Ecto neural progenitor cell (in vitro differentiated cells): ENCODE results near the gene NANOS3.
"Not testable (repeated sequence)": the region's sequence is repeated elsewhere in the genome, so short reads cannot be mapped to it uniquely, and the experiment has no call there.

Experiments used
- DNase-seq: peaks from one replicate; pipeline ENCODE4 v3.0.0-alpha.2; 2018; ENCODE audit warnings: low spot score

The NANOS3 gene

DNA sequence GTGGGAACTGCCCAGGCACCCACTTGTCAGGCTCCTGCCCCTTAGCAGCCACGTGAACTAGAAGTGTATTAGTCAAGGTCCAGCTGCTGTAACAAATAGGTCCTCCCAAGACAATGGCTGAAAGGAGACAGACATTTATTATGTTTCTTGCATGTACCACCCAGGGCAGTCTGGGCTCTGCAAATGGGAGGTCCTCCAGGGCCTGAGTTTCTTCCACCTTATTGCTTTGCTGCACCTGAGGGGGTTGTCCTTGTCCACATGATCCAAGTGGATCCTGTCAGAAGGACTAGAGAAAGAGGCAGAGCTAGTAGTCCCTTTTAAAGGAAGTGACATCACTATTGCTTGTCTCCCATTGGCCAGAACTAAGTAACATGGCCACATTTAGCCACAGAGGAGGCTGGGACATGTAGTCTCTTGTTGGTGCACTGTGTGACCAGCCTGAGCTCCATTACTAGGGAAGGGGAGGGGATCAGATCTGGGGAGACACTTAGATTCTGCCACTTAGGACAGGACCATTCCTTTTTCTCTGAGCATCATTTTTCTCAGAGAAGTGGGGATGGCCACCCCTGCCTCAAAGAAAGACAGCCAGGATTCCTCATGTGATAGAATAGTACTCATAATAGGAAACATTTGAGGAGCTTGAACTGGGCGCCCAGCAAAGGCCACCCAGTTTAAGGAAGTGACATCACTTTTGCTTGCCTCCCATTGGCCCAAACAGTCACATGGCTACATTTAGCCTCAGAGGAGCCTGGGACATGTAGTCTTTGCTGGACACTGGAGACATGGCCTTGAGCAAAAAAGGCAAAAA is 44.2 kb downstream of the NANOS3 start:
- DNase-seq, result no peak

DNA sequence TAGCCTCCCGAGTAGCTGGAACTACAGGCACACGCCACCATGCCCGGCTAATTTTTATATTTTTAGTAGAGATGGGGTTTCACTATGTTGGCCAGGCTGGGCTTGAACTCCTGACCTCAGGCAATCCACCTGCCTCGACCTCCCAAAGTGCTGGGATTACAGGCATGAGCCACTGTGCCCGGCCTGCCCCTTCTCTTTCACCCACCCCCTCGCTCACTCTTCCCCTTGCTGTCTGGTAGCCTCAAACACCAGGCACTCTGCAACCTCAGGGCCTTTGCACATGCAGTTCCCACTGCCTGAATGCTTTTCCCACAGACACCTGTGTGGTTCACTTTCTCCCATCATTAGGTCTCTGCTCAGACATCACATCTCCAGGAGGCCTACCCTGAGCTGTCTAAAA is 45.2 kb downstream of the NANOS3 start:
- DNase-seq, result not testable (repeated sequence)

DNA sequence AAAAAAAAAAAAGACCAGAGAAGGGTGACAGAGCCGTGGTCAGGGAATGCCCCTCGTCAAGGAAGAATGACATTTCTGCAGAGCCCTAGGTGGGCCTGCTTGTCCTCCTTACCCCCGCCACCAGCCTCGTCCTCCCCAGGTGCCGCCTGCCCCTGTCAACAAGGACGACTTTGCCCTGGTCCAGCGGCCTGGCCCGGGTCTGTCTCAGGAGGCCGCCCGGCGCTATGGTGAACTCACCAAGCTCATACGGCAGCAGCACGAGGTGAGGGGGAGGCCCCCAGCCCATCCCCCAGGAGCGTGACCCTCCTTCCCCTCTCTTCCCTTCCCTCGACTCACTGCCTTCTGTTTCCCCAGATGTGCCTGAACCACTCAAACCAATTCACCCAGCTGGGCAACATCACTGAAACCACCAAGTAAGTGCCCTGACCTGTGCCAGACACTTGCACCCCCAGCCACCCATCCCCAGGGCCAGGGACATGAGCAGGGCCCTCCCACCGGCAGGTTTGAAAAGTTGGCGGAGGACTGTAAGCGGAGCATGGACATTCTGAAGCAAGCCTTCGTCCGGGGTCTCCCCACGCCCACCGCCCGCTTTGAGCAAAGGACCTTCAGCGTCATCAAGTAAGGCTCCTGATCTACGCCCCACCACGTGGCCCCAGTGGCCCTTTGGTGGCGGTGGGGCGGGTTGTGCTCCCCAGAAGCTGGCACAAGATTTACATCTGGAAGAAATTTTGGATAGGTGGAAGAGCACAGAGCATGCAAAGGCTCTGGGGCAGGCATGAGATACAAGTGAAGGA is 46.5 kb downstream of the NANOS3 start:
- DNase-seq, result no peak

DNA sequence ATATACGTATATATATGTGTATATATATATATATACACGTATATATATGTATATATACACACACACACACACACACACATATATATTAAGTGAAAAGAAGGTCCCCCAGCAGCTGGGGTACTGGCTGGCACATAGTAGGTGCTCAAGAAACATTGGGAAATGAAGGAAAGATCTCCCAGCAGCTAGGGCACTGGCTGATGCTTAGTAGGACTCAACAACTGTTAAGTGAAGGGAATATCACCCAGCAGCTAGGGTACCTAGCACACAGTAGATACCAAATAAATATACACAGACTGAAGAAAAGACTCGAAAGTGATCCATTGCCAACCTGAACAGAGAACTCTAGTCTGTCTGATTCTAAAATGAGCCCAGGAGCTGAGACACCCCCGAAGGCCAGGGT is 49.1 kb downstream of the NANOS3 start:
- no peak for DNase-seq

DNA sequence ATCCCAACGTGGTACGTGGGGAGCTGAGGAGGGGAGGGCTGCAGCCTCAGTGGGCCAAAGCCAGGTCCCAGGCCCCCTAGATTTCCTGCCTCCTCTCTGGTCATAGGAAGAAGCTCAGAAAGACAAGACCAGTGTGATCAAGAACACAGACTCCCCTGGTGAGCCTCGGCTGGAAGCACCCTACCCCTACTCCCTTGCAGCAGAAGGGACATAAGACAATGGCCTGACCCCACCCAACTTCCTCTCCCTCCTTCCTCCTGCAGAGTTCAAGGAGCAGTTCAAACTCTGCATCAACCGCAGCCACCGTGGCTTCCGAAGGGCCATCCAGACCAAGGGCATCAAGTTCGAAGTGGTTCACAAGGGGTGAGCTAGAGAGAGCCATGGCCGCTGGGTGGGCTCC is 49.8 kb downstream of the NANOS3 start:
- no peak for DNase-seq

DNA sequence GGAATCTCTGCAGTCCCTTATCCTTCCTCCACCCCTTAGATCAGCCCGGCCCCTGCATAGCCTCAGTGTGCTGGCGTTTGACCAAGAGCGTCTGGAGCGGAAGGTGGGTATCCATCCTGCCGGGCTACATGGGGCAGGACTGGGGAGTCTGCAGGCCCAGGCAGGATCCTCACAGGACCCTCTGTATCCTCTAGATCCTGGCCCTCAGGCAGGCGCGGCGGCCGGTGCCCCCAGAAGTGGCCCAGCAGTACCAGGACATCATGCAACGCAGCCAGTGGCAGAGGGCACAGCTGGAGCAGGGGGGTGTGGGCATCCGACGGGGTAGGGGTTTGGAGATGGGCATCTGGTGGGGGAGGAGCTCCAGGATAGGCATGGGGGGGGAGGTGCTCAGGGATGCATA is 52.4 kb downstream of the NANOS3 start:
- no peak for DNase-seq

DNA sequence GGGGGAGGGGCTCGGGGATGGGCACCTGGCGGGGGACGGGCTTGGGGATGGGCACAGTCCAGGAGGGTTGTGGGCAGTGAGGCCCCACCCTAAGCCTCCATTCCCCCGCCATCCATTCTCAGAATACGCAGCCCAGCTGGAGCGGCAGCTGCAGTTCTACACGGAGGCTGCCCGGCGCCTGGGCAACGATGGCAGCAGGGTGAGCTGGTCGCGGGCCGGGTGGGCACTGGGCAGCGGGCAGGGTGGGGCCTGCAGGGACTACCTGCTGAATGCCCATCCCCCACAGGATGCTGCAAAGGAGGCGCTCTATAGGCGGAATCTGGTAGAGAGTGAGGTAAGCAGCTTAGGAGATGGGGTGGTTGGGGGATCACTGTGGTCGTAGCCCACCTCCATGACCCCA is 53.0 kb downstream of the NANOS3 start:
- no peak for DNase-seq
